RWPE1 (cell line): Measurements from ENCODE around the gene CAB39.

Source experiments
- CTCF ChIA-PET: fragments of 350-600 bp; sonication (Branson Sonifier 250); formaldehyde crosslinking; extraction: SDS; loops from one replicate; lab custom pipeline; 2021; lab: Yijun Ruan, JAX
- POLR2A ChIA-PET: fragments of 400-600 bp; formaldehyde crosslinking; extraction: SDS; loops from one replicate; lab custom pipeline; 2020; ENCODE audit warnings: antibody characterized with exemption; ENCODE audit not compliant: low non-redundant PET; lab: Yijun Ruan, JAX
- DNase-seq: peaks from one replicate; pipeline ENCODE4 v3.0.0; 2012; ENCODE audit warnings: low spot score
- H3K27ac ChIP-seq: fragments of 450-650 bp; 2 replicates; pipeline ENCODE4 v1.5.1; 2017
- CTCF ChIP-seq: fragments of 450-650 bp; conservative IDR thresholded peaks from 2 replicates; pipeline ENCODE4 v1.5.1; 2017; ENCODE audit warnings: low read depth, mild to moderate bottlenecking

CAB39 gene

GRCh38 chr2:230779126-230779525, 66.5 kb downstream of the CAB39 start:
- H3K27ac ChIP-seq, result no peak overlapping the region
- no peak for DNase-seq
- CTCF ChIA-PET, result interaction anchor here (0.5 kb wide), 1 partner anchor 276 kb away, joined by 3 read pairs; no protein-coding TSS in a partner anchor
- POLR2A ChIA-PET, result no interaction called here
- TF ChIP-seq CTCF, result no peak

- no peak for DNase-seq
- ChIA-PET POLR2A (no interaction called here), CTCF (interaction anchor here (0.5 kb wide), 1 partner anchor 276 kb away, joined by 3 read pairs; no protein-coding TSS in a partner anchor)
- no peak for TF ChIP-seq CTCF
- no peak overlapping the region for H3K27ac ChIP-seq
Measured at GRCh38 chr2:230779607-230780006, 67.0 kb downstream of the CAB39 start.

- no peak for TF ChIP-seq CTCF
- POLR2A ChIA-PET, result no interaction called here
- H3K27ac ChIP-seq, result peak overlapping the region; percentile 74
- peak; percentile 39 for DNase-seq
- CTCF ChIA-PET, result interaction anchor here (0.7 kb wide), 1 partner anchor 12 kb away, joined by 3 read pairs; no protein-coding TSS in a partner anchor
Measured at GRCh38 chr2:230781130-230781797, 68.6 kb downstream of the CAB39 start.

- ChIA-PET POLR2A (no interaction called here), CTCF (no interaction called here)
- peak overlapping the region; percentile 29; the same call in 1 of the 2 replicates for H3K27ac ChIP-seq
- no peak for TF ChIP-seq CTCF
- DNase-seq, result no peak
Measured at GRCh38 chr2:230783101-230783500, 70.5 kb downstream of the CAB39 start.

GRCh38 chr2:230784795-230785194, 72.2 kb downstream of the CAB39 start:
- no peak for DNase-seq
- TF ChIP-seq CTCF, result no peak
- ChIA-PET CTCF (interaction anchor here (0.5 to 0.7 kb wide), 2 partner anchors 7 to 12 kb away, joined by 4 to 6 read pairs; no protein-coding TSS in a partner anchor), POLR2A (no interaction called here)
- H3K27ac ChIP-seq, result peak overlapping the region; percentile 70

GRCh38 chr2:230785346-230785745, 72.7 kb downstream of the CAB39 start:
- CTCF ChIA-PET, result interaction anchor here (0.6 kb wide), 1 partner anchor 202 kb away, joined by 3 read pairs; no protein-coding TSS in a partner anchor
- POLR2A ChIA-PET, result no interaction called here

More at GRCh38 chr2:230785346-230785745, 72.7 kb downstream of the CAB39 start:
- peak overlapping the region; percentile 70 for H3K27ac ChIP-seq
- no peak for DNase-seq
- TF ChIP-seq CTCF, result no peak
